HEK293T (cell line): ENCODE data around the gene NOXA1.

Experiments
- ARNT ChIP-seq: fragments of 450-650 bp; IDR thresholded peaks from 2 replicates; pipeline ENCODE4 v1.6.1; 2017; ENCODE audit warnings: mild to moderate bottlenecking
- BHLHE40 ChIP-seq: fragments of 450-650 bp; IDR thresholded peaks from 2 replicates; pipeline ENCODE4 v1.6.1; 2016; ENCODE audit warnings: mild to moderate bottlenecking, moderate library complexity, borderline replicate concordance
- ELF4 ChIP-seq: fragments of 450-650 bp; IDR thresholded peaks from 2 replicates; pipeline ENCODE4 v1.6.1; 2017; ENCODE audit warnings: antibody characterized with exemption
- FOXK2 ChIP-seq: fragments of 450-650 bp; IDR thresholded peaks from 2 replicates; pipeline ENCODE4 v1.6.1; 2016; ENCODE audit warnings: mild to moderate bottlenecking
- FOXM1 ChIP-seq: fragments of 450-650 bp; IDR thresholded peaks from 2 replicates; pipeline ENCODE4 v1.6.1; 2017; ENCODE audit warnings: mild to moderate bottlenecking, borderline replicate concordance
- HDGF ChIP-seq: fragments of 450-650 bp; IDR thresholded peaks from 2 replicates; pipeline ENCODE4 v1.6.1; 2017; ENCODE audit warnings: antibody characterized with exemption, borderline replicate concordance
- L3MBTL2 ChIP-seq: fragments of 450-650 bp; conservative IDR thresholded peaks from 2 replicates; pipeline ENCODE4 v1.6.1; 2016; ENCODE audit warnings: mild to moderate bottlenecking
- NFRKB ChIP-seq: fragments of 450-650 bp; IDR thresholded peaks from 2 replicates; pipeline ENCODE4 v1.6.1; 2016; ENCODE audit warnings: mild to moderate bottlenecking, moderate library complexity
- SP1 ChIP-seq: fragments of 450-650 bp; IDR thresholded peaks from 2 replicates; pipeline ENCODE4 v1.6.1; 2017
- SUZ12 ChIP-seq: fragments of 450-650 bp; IDR thresholded peaks from 2 replicates; pipeline ENCODE4 v1.6.1; 2016; ENCODE audit warnings: mild to moderate bottlenecking
- TARDBP ChIP-seq: fragments of 450-650 bp; IDR thresholded peaks from 2 replicates; pipeline ENCODE4 v1.6.1; 2016
- ZNF384 ChIP-seq: fragments of 450-650 bp; IDR thresholded peaks from 2 replicates; pipeline ENCODE4 v1.6.1; 2016

DNA sequence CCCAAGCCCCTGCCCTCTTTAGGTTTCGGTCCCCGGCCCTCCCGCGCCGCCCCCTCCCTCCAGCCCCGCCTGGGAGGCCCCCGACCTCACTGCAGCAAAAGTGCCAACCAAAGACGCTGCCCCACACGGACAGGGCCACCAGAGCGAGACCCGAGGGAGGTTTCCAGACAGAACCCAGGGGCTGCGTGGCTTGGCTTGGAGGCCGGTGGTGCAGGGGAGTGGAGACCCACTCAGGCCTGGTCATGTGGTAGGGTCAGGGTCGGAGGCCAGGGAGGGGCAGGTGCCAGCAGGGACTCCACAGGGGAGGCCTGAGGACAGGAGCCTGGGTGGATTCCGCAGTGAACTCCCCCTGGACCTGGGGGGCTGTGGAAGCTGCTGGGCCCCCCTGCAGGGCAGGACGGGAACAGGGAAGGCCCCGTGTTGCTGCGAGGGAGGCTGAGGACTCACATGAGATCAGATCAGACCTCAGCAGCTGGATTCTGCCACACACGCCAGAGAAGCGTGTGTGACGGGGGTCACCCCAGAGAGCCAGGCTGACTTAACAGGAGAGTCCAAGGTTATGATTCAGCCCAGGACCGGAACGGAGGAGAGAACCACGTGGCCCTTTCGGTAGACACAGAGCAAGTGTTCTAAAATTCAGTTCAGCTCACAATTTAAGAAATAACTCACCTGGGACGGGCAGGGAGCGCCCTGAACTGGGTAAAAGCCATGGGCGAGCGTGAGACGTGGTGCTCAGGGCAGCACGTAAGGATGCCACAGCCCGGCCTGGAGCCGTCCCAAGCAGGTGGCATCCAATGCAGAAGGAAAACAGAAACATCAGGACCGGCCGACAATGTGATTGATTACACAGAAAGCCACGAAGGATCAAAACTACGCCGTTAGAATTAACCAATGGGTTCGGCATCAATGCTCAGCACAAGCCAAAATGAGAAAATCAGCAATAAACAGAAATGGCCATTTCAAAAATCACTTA lies 39.1 kb upstream of the NOXA1 start:
- TF ChIP-seq BHLHE40: no peak
- no peak for TF ChIP-seq SUZ12
- no peak for TF ChIP-seq HDGF
- TF ChIP-seq FOXK2: no peak
- no peak for TF ChIP-seq ZNF384
- no peak for TF ChIP-seq ARNT
- TF ChIP-seq FOXM1: no peak
- TF ChIP-seq ELF4: no peak
- no peak for TF ChIP-seq TARDBP
- no peak for TF ChIP-seq SP1
- TF ChIP-seq NFRKB: no peak
- no peak for TF ChIP-seq L3MBTL2
